Left ventricle myocardium inferior (tissue), 1 donor: Measurements from ENCODE around the gene PNMA6E. TPM values are rescaled to one million over a fixed set of nuclear protein-coding genes. Genes with fewer than 3 reads are reported as not detected.

Experiments
- DNase-seq: peaks from one replicate; pipeline ENCODE4 v3.0.0-alpha.2; 2020
- H3K27ac ChIP-seq: fragments of 200-600 bp; replicated peaks from 2 replicates; pipeline ENCODE4 v1.8.0; 2021
- H3K27me3 ChIP-seq: fragments of 200-600 bp; 2 replicates; pipeline ENCODE4 v1.8.0; 2021; ENCODE audit warnings: low read depth
- H3K36me3 ChIP-seq: fragments of 200-600 bp; 2 replicates; pipeline ENCODE4 v1.8.0; 2021
- H3K4me1 ChIP-seq: fragments of 200-600 bp; 2 replicates; pipeline ENCODE4 v1.8.0; 2021
- H3K4me3 ChIP-seq: fragments of 200-600 bp; 2 replicates; pipeline ENCODE4 v1.8.0; 2021; ENCODE audit warnings: mild to moderate bottlenecking, moderate library complexity
- H3K9me3 ChIP-seq: fragments of 200-600 bp; replicated peaks from 2 replicates; pipeline ENCODE4 v1.8.0; 2021
- CTCF ChIP-seq: fragments of 200-600 bp; IDR thresholded peaks from 2 replicates; pipeline ENCODE4 v1.8.0; 2021; ENCODE audit warnings: antibody characterized with exemption, mild to moderate bottlenecking, borderline replicate concordance
- intact Hi-C: fragments of 100-400 bp; cut with micrococcal nuclease; formaldehyde crosslinking; loops from one replicate; pipeline ENCODE4 v1.11.0; 2022
- total RNA-seq: library from RNA; stranded (reverse); fragmentation: NEBNext Ultra II Directional; extraction: Animal tissue kit (Norgen Biotek cat#: 25700); gene quantifications from one replicate; pipeline ENCODE4 v1.2.1, GENCODE V29; 2021
- donor health status: DM: no; HTN: yes; CAD: no; lungs with severe emphysema.

Gene PNMA6E
- total RNA-seq, 1 donor from 2014 or later: not detected

- no peak overlapping the region for H3K4me3 ChIP-seq
- no peaks in the 10 kb centered on the region for H3K9me3 ChIP-seq
- no peaks in the 10 kb centered on the region for H3K27me3 ChIP-seq
- no peak for TF ChIP-seq CTCF
- H3K27ac ChIP-seq: no peak overlapping the region
- H3K4me1 ChIP-seq: no peaks in the 10 kb centered on the region
- DNase-seq: no peak
- intact Hi-C loops: no loop called here
- H3K36me3 ChIP-seq: no peaks in the 10 kb centered on the region
Observed at GRCh38 chrX:153361781-153362397, 39.3 kb downstream of the PNMA6E start.

- Histone ChIP-seq H3K27ac (no peak overlapping the region), H3K36me3 (no peaks in the 10 kb centered on the region), H3K27me3 (no peaks in the 10 kb centered on the region), H3K4me1 (no peaks in the 10 kb centered on the region), H3K9me3 (no peaks in the 10 kb centered on the region), H3K4me3 (no peak overlapping the region)
- DNase-seq: no peak
- intact Hi-C loops: no loop called here
- TF ChIP-seq CTCF: no peak
Observed at GRCh38 chrX:153357877-153358276, 43.3 kb downstream of the PNMA6E start.

- no peak for TF ChIP-seq CTCF
- intact Hi-C loops: no loop called here
- DNase-seq: no peak
- no peaks in the 10 kb centered on the region for H3K9me3 ChIP-seq
- H3K36me3 ChIP-seq: no peaks in the 10 kb centered on the region
- no peak overlapping the region for H3K27ac ChIP-seq
- no peaks in the 10 kb centered on the region for H3K4me1 ChIP-seq
- no peak overlapping the region for H3K4me3 ChIP-seq
- H3K27me3 ChIP-seq: no peaks in the 10 kb centered on the region
Observed at GRCh38 chrX:153353416-153353815, 47.7 kb downstream of the PNMA6E start.

GRCh38 chrX:153352858-153353257 lies 48.3 kb downstream of the PNMA6E start:
- H3K9me3 ChIP-seq: no peaks in the 10 kb centered on the region
- no peaks in the 10 kb centered on the region for H3K4me1 ChIP-seq
- no peak for TF ChIP-seq CTCF
- DNase-seq: no peak
- no peaks in the 10 kb centered on the region for H3K27me3 ChIP-seq
- no peak overlapping the region for H3K4me3 ChIP-seq
- intact Hi-C loops: no loop called here
- H3K36me3 ChIP-seq: peaks cover under 1% of the 10 kb centered on the region
- no peak overlapping the region for H3K27ac ChIP-seq

GRCh38 chrX:153351981-153352380 lies 49.2 kb downstream of the PNMA6E start:
- TF ChIP-seq CTCF: no peak
- intact Hi-C loops: no loop called here
- H3K36me3 ChIP-seq: peaks cover 9% of the 10 kb centered on the region
- no peaks in the 10 kb centered on the region for H3K9me3 ChIP-seq
- no peak overlapping the region for H3K4me3 ChIP-seq
- H3K27ac ChIP-seq: no peak overlapping the region
- DNase-seq: no peak
- no peaks in the 10 kb centered on the region for H3K27me3 ChIP-seq
- no peaks in the 10 kb centered on the region for H3K4me1 ChIP-seq
